ENCODE measurements around the gene KDM4B. TPM values are rescaled to one million over a fixed set of nuclear protein-coding genes. Genes with fewer than 3 reads are reported as not detected.

The KDM4B gene
- total and polyA plus RNA-seq, 2 of the 8 experiments (the other 6 are each of a cell fraction or from before 2014, with no cell fraction given), result 12.0 to 31.9 TPM

- no peak overlapping the region for H3K23ac ChIP-seq (ENCODE audit: insufficient read length)
- no peak overlapping the region for H2BK20ac ChIP-seq (ENCODE audit: low read length)
- peaks cover 0 to 74% of the 10 kb centered on the region in 2 experiments; a peak in 2 of 4 replicates for H3K79me2 ChIP-seq (ENCODE audit: control insufficient read depth in 1 of 2, insufficient read depth in 2 of 2, low read length in 2 of 2)
- no peak overlapping the region for H3K9ac ChIP-seq (replicated peaks in 1 of 4; ENCODE audit: extremely low read depth in 1 of 4, low read depth in 3 of 4, low read length in 3 of 4)
- peaks cover 28% of the 10 kb centered on the region for H3K79me1 ChIP-seq (ENCODE audit: low read depth, low read length)
- H2AFZ ChIP-seq (ENCODE audit: low read length), result no peak overlapping the region
- H3K27me3 ChIP-seq (replicated peaks in 1 of 4; ENCODE audit: control insufficient read depth in 3 of 4, extremely low read depth in 1 of 4, insufficient read depth in 3 of 4, low read length in 3 of 4), result no peaks in the 10 kb centered on the region
- no peak overlapping the region for H4K91ac ChIP-seq (replicated peaks; ENCODE audit: insufficient read length, low read length)
- H3K14ac ChIP-seq (ENCODE audit: insufficient read length), result no peak overlapping the region
- no peak for DNase-seq (ENCODE audit: low read depth in 1 of 2, low spot score in 2 of 2)
- H3K27ac ChIP-seq (ENCODE audit: low read depth, low read length), result no peak overlapping the region
- ChIA-PET CTCF (ENCODE audit: partially characterized antibody) (interaction anchor here (0.7 to 2.6 kb wide), 14 partner anchors 8 to 171 kb away, joined by 3 to 11 read pairs (median 4); no protein-coding TSS in a partner anchor), POLR2A (ENCODE audit: partially characterized antibody) (interaction anchor here (2.3 kb wide), 1 partner anchor 12 kb away, joined by 11 read pairs; the partner anchor contains the start of gene KDM4B)
- no peak overlapping the region for H2AK5ac ChIP-seq (ENCODE audit: low read depth, low read length)
- H2BK5ac ChIP-seq (ENCODE audit: low read depth, low read length), result no peak overlapping the region
- H3K56ac ChIP-seq (replicated peaks; ENCODE audit: insufficient read length, low read depth, low read length), result no peak overlapping the region
- H3K9me3 ChIP-seq (ENCODE audit: insufficient read depth in 2 of 2, low read depth in 1 of 2, low read length in 1 of 2), result no peaks in the 10 kb centered on the region
- no peak overlapping the region for H2BK15ac ChIP-seq (ENCODE audit: low read length)
- peaks cover 0 to 10% (median 4%) of the 10 kb centered on the region in 4 experiments; a peak in 4 of 7 replicates for H3K4me1 ChIP-seq (replicated peaks in 1 of 4; ENCODE audit: control insufficient read depth in 3 of 4, insufficient read depth in 4 of 4, low read length in 3 of 4)
- no peak overlapping the region for H3K18ac ChIP-seq (ENCODE audit: extremely low read depth, low read length)
- H3K4me2 ChIP-seq (ENCODE audit: insufficient read depth in 1 of 2, low read depth in 2 of 2, low read length in 2 of 2), result no peak overlapping the region
- TF ChIP-seq BCL11A (IDR thresholded peaks at IDR 0.05; ENCODE audit: low read depth in 2 of 2, low read length in 2 of 2) (no peak), CTCF (IDR thresholded peaks at IDR 0.05; ENCODE audit: control extremely low read depth in 1 of 3, insufficient read depth in 1 of 3, low read depth in 1 of 3, low read length in 3 of 3) (no peak), CBX5 (IDR thresholded peaks at IDR 0.05; ENCODE audit: low read depth, low read length) (no peak), SIN3A (conservative IDR thresholded peaks at IDR 0.05 in 1 of 2, IDR thresholded peaks at IDR 0.05 in 1 of 2; ENCODE audit: low read depth in 1 of 2, low read length in 2 of 2) (no peak), MAFK (IDR thresholded peaks at IDR 0.05; ENCODE audit: low read depth, low read length) (no peak), POU5F1 (IDR thresholded peaks at IDR 0.05; ENCODE audit: low read depth, low read length) (no peak), RFX5 (IDR thresholded peaks at IDR 0.05; ENCODE audit: borderline replicate concordance, low read depth, low read length) (no peak), KDM4A (IDR thresholded peaks at IDR 0.05; ENCODE audit: low read depth, low read length, severe bottlenecking) (no peak)
- H3K36me3 ChIP-seq (ENCODE audit: control insufficient read depth in 2 of 4, insufficient read depth in 4 of 4, low read length in 3 of 4), result peaks cover 0 to 4% (median 0%) of the 10 kb centered on the region in 4 experiments; a peak in 2 of 8 replicates
- no peak overlapping the region for H3K4ac ChIP-seq (replicated peaks; ENCODE audit: insufficient read length, low read depth, low read length)
- no peak overlapping the region for H4K5ac ChIP-seq (ENCODE audit: insufficient read length, low read depth, low read length)
- H3K4me3 ChIP-seq (ENCODE audit: extremely low read depth in 1 of 4, insufficient read depth in 2 of 4, low read depth in 3 of 4, low read length in 4 of 4), result no peak overlapping the region
- H3K23me2 ChIP-seq (ENCODE audit: low read depth, low read length), result no peaks in the 10 kb centered on the region
- no peak overlapping the region for H2BK12ac ChIP-seq (ENCODE audit: low read depth, low read length)
- H4K20me1 ChIP-seq (replicated peaks in 1 of 2; ENCODE audit: control insufficient read depth in 1 of 2, insufficient read depth in 2 of 2, low read length in 2 of 2), result peaks cover 19 to 25% of the 10 kb centered on the region in 2 experiments
- H2BK120ac ChIP-seq (replicated peaks; ENCODE audit: low read depth, low read length), result no peak overlapping the region
- WGBS, 2 experiments (ENCODE audit: extremely low coverage in 1 of 2, insufficient coverage in 1 of 2, insufficient read length in 1 of 2, insufficient replicate concordance in 2 of 2, low coverage in 1 of 2, low lambda C conversion rate in 2 of 2, missing lambda C conversion rate in 1 of 2), result 94% methylated on average over 3 of the region's 3 CpGs; no CpG with 5 or more reads in 1 of the 2 experiments
- FAIRE-seq, result no peak
- no peak overlapping the region for H4K8ac ChIP-seq (ENCODE audit: extremely low read depth, insufficient read depth, low read length)
Observed at GRCh38 chr19:4980067-4980466, 11.2 kb downstream of the KDM4B start.
